Measurements from ENCODE around the gene DEDD. TPM values are rescaled to one million over a fixed set of nuclear protein-coding genes. Genes with fewer than 3 reads are reported as not detected.

Gene DEDD
- total RNA-seq, 1 experiment from 2014 or later = 28.2 TPM

- no peak for DNase-seq (ENCODE audit: low spot score)
Measured at GRCh38 chr1:161072751-161073449, 59.6 kb downstream of the DEDD start.

GRCh38 chr1:161071886-161072371 is 60.5 kb downstream of the DEDD start:
- DNase-seq (ENCODE audit: low spot score) = no peak

Other genes starting within 250 kb of the DEDD start
- gene ITLN1, start 247.5 kb downstream of the DEDD start, total RNA-seq (2014; rRNA removed; shearing (Covaris generic)) = not detected in 2 replicates
- not detected in 2 replicates for gene ITLN2, start 177.9 kb downstream of the DEDD start, total RNA-seq (2014; rRNA removed; shearing (Covaris generic))
- gene F11R, start 111.5 kb downstream of the DEDD start, total RNA-seq (2014; rRNA removed; shearing (Covaris generic)) = 5.2 and 6.4 TPM in 2 replicates
- not detected in 2 replicates for gene TSTD1, start 93.7 kb downstream of the DEDD start, total RNA-seq (2014; rRNA removed; shearing (Covaris generic))
- gene USF1, start 86.7 kb downstream of the DEDD start, total RNA-seq (2014; rRNA removed; shearing (Covaris generic)) = 57.7 and 60.3 TPM in 2 replicates
- gene ARHGAP30, start 62.8 kb downstream of the DEDD start, total RNA-seq (2014; rRNA removed; shearing (Covaris generic)) = 0.02 TPM in 1 of 2 replicates, not detected in the other
- 0.14 TPM in 1 of 2 replicates, not detected in the other for gene NECTIN4, start 43.1 kb downstream of the DEDD start, total RNA-seq (2014; rRNA removed; shearing (Covaris generic))
- not detected in 2 replicates for gene KLHDC9, start 34.3 kb downstream of the DEDD start, total RNA-seq (2014; rRNA removed; shearing (Covaris generic))
- gene PFDN2, start 14.6 kb downstream of the DEDD start, total RNA-seq (2014; rRNA removed; shearing (Covaris generic)) = 85.6 and 94.8 TPM in 2 replicates
- 34.9 and 36.6 TPM in 2 replicates for gene NIT1, start 14.6 kb downstream of the DEDD start, total RNA-seq (2014; rRNA removed; shearing (Covaris generic))
- gene UFC1, start 21.3 kb upstream of the DEDD start, total RNA-seq (2014; rRNA removed; shearing (Covaris generic)) = 140 and 161 TPM in 2 replicates
- gene USP21, start 26.8 kb upstream of the DEDD start, total RNA-seq (2014; rRNA removed; shearing (Covaris generic)) = 5.8 and 6.9 TPM in 2 replicates
- gene PPOX, start 33.8 kb upstream of the DEDD start, total RNA-seq (2014; rRNA removed; shearing (Covaris generic)) = 9.2 and 13.9 TPM in 2 replicates
- gene B4GALT3, start 44.8 kb upstream of the DEDD start, total RNA-seq (2014; rRNA removed; shearing (Covaris generic)) = 28.0 and 38.0 TPM in 2 replicates
- not detected in 2 replicates for gene ADAMTS4, start 66.4 kb upstream of the DEDD start, total RNA-seq (2014; rRNA removed; shearing (Covaris generic))
- 101 and 120 TPM in 2 replicates for gene NDUFS2, start 69.7 kb upstream of the DEDD start, total RNA-seq (2014; rRNA removed; shearing (Covaris generic))
- 2.0 and 6.1 TPM in 2 replicates for gene FCER1G, start 82.6 kb upstream of the DEDD start, total RNA-seq (2014; rRNA removed; shearing (Covaris generic))
- gene APOA2, start 91.0 kb upstream of the DEDD start, total RNA-seq (2014; rRNA removed; shearing (Covaris generic)) = not detected in 2 replicates
- gene TOMM40L, start 93.4 kb upstream of the DEDD start, total RNA-seq (2014; rRNA removed; shearing (Covaris generic)) = 7.1 and 8.5 TPM in 2 replicates
- gene NR1I3, start 105.5 kb upstream of the DEDD start, total RNA-seq (2014; rRNA removed; shearing (Covaris generic)) = not detected in 2 replicates
- not detected in 2 replicates for gene PCP4L1, start 126.1 kb upstream of the DEDD start, total RNA-seq (2014; rRNA removed; shearing (Covaris generic))
- 0.27 and 0.39 TPM in 2 replicates for gene MPZ, start 177.3 kb upstream of the DEDD start, total RNA-seq (2014; rRNA removed; shearing (Covaris generic))
- 33.2 and 42.6 TPM in 2 replicates for gene SDHC, start 181.7 kb upstream of the DEDD start, total RNA-seq (2014; rRNA removed; shearing (Covaris generic))
- gene CFAP126, start 235.2 kb upstream of the DEDD start, total RNA-seq (2014; rRNA removed; shearing (Covaris generic)) = not detected in 2 replicates

All from H4 (cell line).